Fibroblast of skin of abdomen (primary cell): ENCODE data around the gene DHRS12. TPM values are rescaled to one million over a fixed set of nuclear protein-coding genes. Genes with fewer than 3 reads are reported as not detected.
A peak's percentile ranks its signal among the peaks of the same experiment; 100 is the strongest.

Source experiments
- DNase-seq: peaks from one replicate; pipeline ENCODE4 v3.0.0-alpha.2; 2013
- polyA plus RNA-seq, 2 experiments: library from polyadenylated mRNA; unstranded; fragments of 120-200 nt; gene quantifications; one replicate each; pipeline ENCODE4 v1.2.1, GENCODE V29; 2013; ENCODE audit not compliant: insufficient read length in 2 of 2

Gene DHRS12
- 7.0 TPM for polyA plus RNA-seq (2013, experiment 1 of 2; ENCODE audit: insufficient read length)
- 7.4 TPM for polyA plus RNA-seq (2013, experiment 2 of 2; ENCODE audit: insufficient read length)

GRCh38 chr13:51803422-51804294 is at the start of gene DHRS12:
DHRS12 (minus strand) TSS chr13:51804163; CDS start chr13:51799659, 4,504 bp downstream.
- DNase-seq = peak; percentile 81

- DNase-seq = peak; percentile 26
These were observed 45.5 kb upstream of the DHRS12 start for GRCh38 chr13:51849145-51850101.

- DNase-seq = peak; percentile 44
These were observed 44.7 kb upstream of the DHRS12 start for GRCh38 chr13:51848674-51849073.

- DNase-seq = no peak
These were observed 42.8 kb upstream of the DHRS12 start for GRCh38 chr13:51846756-51847155.

GRCh38 chr13:51845574-51846318 is 41.8 kb upstream of the DHRS12 start:
- DNase-seq = no peak

GRCh38 chr13:51844862-51845573 is 41.1 kb upstream of the DHRS12 start, which contains the start of gene TMEM272:
TMEM272 (minus strand) TSS chr13:51845177; CDS start chr13:51838530, 6,647 bp downstream.
- peak; percentile 36 for DNase-seq

GRCh38 chr13:51843529-51843928 is 39.6 kb upstream of the DHRS12 start:
- no peak for DNase-seq

GRCh38 chr13:51841732-51842131 is 37.8 kb upstream of the DHRS12 start:
- DNase-seq = no peak

- no peak for DNase-seq
These were observed 37.0 kb upstream of the DHRS12 start for GRCh38 chr13:51840917-51841316.

GRCh38 chr13:51839711-51840540 is 36.0 kb upstream of the DHRS12 start:
- no peak for DNase-seq

GRCh38 chr13:51838240-51838846 is 34.4 kb upstream of the DHRS12 start:
- peak; percentile 63 for DNase-seq

GRCh38 chr13:51837016-51837415 is 33.1 kb upstream of the DHRS12 start:
- no peak for DNase-seq

GRCh38 chr13:51834581-51835171 is 30.7 kb upstream of the DHRS12 start:
- no peak for DNase-seq

GRCh38 chr13:51833980-51834379 is 30.0 kb upstream of the DHRS12 start:
- DNase-seq = no peak

GRCh38 chr13:51832471-51833152 is 28.6 kb upstream of the DHRS12 start:
- peak; percentile 10 for DNase-seq

GRCh38 chr13:51831519-51831918 is 27.6 kb upstream of the DHRS12 start:
- no peak for DNase-seq

GRCh38 chr13:51829568-51829899 is 25.6 kb upstream of the DHRS12 start:
- DNase-seq = no peak

- no peak for DNase-seq
These were observed 25.0 kb upstream of the DHRS12 start for GRCh38 chr13:51828730-51829567.
